ENCODE results near the gene ASCL1. TPM values are rescaled to one million over a fixed set of nuclear protein-coding genes. Genes with fewer than 3 reads are reported as not detected.

Gene ASCL1
- total and polyA plus RNA-seq, 9 of the 15 experiments (the other 6 are each of a cell fraction or from before 2014, with no cell fraction given), result 0.01 to 0.09 (median 0.04) TPM; not detected in 3

DNA sequence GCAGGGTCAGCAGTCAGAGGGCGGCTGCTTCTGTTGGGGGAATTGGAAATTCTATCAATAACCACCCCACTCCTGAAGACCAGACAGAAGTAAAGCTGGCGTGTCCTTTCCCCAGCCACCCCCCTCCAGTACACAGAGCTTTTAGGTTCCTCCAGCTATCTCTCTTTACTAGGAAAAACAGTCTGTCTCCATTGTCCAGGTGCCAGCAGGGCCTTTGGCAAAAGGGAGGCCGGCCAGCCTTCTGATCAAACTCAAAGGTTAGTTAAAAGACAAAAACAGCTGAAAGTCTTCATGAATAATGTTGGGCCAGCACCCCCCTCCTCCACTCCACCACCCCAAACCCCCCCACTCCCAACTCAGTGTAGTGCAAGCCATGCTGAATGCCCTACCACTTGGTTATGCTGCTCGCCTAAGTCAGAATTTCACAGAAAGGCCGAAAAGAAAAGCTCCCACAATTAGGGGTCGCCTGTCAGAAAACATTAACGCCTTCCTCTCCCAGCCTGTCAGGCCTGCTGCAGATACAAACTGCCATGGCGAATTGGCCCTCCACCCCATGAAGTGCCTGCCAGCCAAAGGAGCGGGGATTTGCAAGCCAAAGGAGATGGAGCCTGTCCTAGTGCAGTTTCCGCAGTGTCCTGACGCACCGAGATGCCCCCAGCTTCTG, 8.9 kb downstream of the ASCL1 start (continued):
- TF ChIP-seq, protein P1, sequence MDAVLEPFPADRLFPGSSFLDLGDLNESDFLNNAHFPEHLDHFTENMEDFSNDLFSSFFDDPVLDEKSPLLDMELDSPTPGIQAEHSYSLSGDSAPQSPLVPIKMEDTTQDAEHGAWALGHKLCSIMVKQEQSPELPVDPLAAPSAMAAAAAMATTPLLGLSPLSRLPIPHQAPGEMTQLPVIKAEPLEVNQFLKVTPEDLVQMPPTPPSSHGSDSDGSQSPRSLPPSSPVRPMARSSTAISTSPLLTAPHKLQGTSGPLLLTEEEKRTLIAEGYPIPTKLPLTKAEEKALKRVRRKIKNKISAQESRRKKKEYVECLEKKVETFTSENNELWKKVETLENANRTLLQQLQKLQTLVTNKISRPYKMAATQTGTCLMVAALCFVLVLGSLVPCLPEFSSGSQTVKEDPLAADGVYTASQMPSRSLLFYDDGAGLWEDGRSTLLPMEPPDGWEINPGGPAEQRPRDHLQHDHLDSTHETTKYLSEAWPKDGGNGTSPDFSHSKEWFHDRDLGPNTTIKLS (IDR thresholded peaks at IDR 0.05; ENCODE audit: borderline replicate concordance, low read depth), result no peak
- no peak for TF ChIP-seq MCM3 (IDR thresholded peaks at IDR 0.05)
- TF ChIP-seq, protein P2, sequence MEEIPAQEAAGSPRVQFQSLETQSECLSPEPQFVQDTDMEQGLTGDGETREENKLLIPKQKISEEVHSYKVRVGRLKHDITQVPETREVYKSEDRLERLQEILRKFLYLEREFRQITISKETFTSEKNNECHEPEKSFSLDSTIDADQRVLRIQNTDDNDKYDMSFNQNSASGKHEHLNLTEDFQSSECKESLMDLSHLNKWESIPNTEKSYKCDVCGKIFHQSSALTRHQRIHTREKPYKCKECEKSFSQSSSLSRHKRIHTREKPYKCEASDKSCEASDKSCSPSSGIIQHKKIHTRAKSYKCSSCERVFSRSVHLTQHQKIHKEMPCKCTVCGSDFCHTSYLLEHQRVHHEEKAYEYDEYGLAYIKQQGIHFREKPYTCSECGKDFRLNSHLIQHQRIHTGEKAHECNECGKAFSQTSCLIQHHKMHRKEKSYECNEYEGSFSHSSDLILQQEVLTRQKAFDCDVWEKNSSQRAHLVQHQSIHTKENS (CRISPR knock-in tag; IDR thresholded peaks at IDR 0.05), result no peak
- TF ChIP-seq YY1 (IDR thresholded peaks at IDR 0.05; ENCODE audit: borderline replicate concordance in 1 of 3, control insufficient read depth in 1 of 3, extremely low read depth in 1 of 3, insufficient read depth in 3 of 3, insufficient read length in 1 of 3, insufficient replicate concordance in 2 of 3, low read depth in 1 of 3, low read length in 2 of 3), result no peak
- no peak for TF ChIP-seq FIP1L1 (IDR thresholded peaks at IDR 0.05; ENCODE audit: low read depth, low read length, poor library complexity, severe bottlenecking)
- TF ChIP-seq, protein P3, sequence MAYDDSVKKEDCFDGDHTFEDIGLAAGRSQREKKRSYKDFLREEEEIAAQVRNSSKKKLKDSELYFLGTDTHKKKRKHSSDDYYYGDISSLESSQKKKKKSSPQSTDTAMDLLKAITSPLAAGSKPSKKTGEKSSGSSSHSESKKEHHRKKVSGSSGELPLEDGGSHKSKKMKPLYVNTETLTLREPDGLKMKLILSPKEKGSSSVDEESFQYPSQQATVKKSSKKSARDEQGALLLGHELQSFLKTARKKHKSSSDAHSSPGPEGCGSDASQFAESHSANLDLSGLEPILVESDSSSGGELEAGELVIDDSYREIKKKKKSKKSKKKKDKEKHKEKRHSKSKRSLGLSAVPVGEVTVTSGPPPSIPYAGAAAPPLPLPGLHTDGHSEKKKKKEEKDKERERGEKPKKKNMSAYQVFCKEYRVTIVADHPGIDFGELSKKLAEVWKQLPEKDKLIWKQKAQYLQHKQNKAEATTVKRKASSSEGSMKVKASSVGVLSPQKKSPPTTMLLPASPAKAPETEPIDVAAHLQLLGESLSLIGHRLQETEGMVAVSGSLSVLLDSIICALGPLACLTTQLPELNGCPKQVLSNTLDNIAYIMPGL (CRISPR knock-in tag; IDR thresholded peaks at IDR 0.05), result no peak
- TF ChIP-seq, protein P4, sequence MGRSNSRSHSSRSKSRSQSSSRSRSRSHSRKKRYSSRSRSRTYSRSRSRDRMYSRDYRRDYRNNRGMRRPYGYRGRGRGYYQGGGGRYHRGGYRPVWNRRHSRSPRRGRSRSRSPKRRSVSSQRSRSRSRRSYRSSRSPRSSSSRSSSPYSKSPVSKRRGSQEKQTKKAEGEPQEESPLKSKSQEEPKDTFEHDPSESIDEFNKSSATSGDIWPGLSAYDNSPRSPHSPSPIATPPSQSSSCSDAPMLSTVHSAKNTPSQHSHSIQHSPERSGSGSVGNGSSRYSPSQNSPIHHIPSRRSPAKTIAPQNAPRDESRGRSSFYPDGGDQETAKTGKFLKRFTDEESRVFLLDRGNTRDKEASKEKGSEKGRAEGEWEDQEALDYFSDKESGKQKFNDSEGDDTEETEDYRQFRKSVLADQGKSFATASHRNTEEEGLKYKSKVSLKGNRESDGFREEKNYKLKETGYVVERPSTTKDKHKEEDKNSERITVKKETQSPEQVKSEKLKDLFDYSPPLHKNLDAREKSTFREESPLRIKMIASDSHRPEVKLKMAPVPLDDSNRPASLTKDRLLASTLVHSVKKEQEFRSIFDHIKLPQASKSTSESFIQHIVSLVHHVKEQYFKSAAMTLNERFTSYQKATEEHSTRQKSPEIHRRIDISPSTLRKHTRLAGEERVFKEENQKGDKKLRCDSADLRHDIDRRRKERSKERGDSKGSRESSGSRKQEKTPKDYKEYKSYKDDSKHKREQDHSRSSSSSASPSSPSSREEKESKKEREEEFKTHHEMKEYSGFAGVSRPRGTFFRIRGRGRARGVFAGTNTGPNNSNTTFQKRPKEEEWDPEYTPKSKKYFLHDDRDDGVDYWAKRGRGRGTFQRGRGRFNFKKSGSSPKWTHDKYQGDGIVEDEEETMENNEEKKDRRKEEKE (IDR thresholded peaks at IDR 0.05; ENCODE audit: borderline replicate concordance in 1 of 2, control insufficient read depth in 1 of 2, low read depth in 2 of 2, low read length in 1 of 2), result no peak
- TF ChIP-seq, protein P5, sequence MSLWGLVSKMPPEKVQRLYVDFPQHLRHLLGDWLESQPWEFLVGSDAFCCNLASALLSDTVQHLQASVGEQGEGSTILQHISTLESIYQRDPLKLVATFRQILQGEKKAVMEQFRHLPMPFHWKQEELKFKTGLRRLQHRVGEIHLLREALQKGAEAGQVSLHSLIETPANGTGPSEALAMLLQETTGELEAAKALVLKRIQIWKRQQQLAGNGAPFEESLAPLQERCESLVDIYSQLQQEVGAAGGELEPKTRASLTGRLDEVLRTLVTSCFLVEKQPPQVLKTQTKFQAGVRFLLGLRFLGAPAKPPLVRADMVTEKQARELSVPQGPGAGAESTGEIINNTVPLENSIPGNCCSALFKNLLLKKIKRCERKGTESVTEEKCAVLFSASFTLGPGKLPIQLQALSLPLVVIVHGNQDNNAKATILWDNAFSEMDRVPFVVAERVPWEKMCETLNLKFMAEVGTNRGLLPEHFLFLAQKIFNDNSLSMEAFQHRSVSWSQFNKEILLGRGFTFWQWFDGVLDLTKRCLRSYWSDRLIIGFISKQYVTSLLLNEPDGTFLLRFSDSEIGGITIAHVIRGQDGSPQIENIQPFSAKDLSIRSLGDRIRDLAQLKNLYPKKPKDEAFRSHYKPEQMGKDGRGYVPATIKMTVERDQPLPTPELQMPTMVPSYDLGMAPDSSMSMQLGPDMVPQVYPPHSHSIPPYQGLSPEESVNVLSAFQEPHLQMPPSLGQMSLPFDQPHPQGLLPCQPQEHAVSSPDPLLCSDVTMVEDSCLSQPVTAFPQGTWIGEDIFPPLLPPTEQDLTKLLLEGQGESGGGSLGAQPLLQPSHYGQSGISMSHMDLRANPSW (CRISPR knock-in tag; IDR thresholded peaks at IDR 0.05), result no peak
